H9 (cell line): ENCODE results near the gene TMEM250. TPM values are rescaled to one million over a fixed set of nuclear protein-coding genes. Genes with fewer than 3 reads are reported as not detected.

ENCODE experiments used
- DNase-seq: peaks from one replicate; pipeline ENCODE4 v3.0.0-alpha.2; 2017
- H2AFZ ChIP-seq: one replicate; pipeline ENCODE4 v1.6.1; 2013; ENCODE audit warnings: mild to moderate bottlenecking, low read length, control low read depth, moderate library complexity
- H2AK5ac ChIP-seq: 2 replicates; pipeline ENCODE4 v1.6.1; 2013; ENCODE audit warnings: low read length, control low read depth, mixed read lengths; ENCODE audit not compliant: insufficient read length
- H2BK120ac ChIP-seq: one replicate; pipeline ENCODE4 v1.6.1; 2013; ENCODE audit warnings: low read depth, mild to moderate bottlenecking, low read length, control low read depth, inconsistent platforms; ENCODE audit not compliant: poor library complexity, severe bottlenecking
- H2BK12ac ChIP-seq: 2 replicates; pipeline ENCODE4 v1.6.1; 2013; ENCODE audit warnings: low read length, control low read depth, mixed read lengths, low read depth; ENCODE audit not compliant: insufficient read length
- H2BK15ac ChIP-seq: 2 replicates; pipeline ENCODE4 v1.6.1; 2013; ENCODE audit warnings: low read depth, low read length, control low read depth
- H2BK20ac ChIP-seq: one replicate; pipeline ENCODE4 v1.6.1; 2013; ENCODE audit warnings: low read depth, mild to moderate bottlenecking, low read length, control low read depth, inconsistent platforms; ENCODE audit not compliant: poor library complexity, severe bottlenecking
- H2BK5ac ChIP-seq: 2 replicates; pipeline ENCODE4 v1.6.1; 2013; ENCODE audit warnings: low read length, control low read depth, mixed read lengths; ENCODE audit not compliant: insufficient read length
- H3K14ac ChIP-seq: 2 replicates; pipeline ENCODE4 v1.6.1; 2013; ENCODE audit warnings: low read length, control low read depth; ENCODE audit not compliant: insufficient read depth
- H3K18ac ChIP-seq: 2 replicates; pipeline ENCODE4 v1.6.1; 2013; ENCODE audit warnings: low read depth, mild to moderate bottlenecking, mixed read lengths, low read length, control low read depth; ENCODE audit not compliant: insufficient read length
- H3K23ac ChIP-seq: 2 replicates; pipeline ENCODE4 v1.6.1; 2013; ENCODE audit warnings: low read length, control low read depth, mixed read lengths, low read depth; ENCODE audit not compliant: insufficient read length
- H3K23me2 ChIP-seq: 2 replicates; pipeline ENCODE4 v1.6.1; 2013; ENCODE audit warnings: low read depth, mild to moderate bottlenecking, mixed read lengths, low read length, control low read depth; ENCODE audit not compliant: insufficient read length, poor library complexity, severe bottlenecking
- H3K27ac ChIP-seq: 2 replicates; pipeline ENCODE4 v1.5.1; 2013; ENCODE audit warnings: low read length, control low read depth, mixed read lengths, low read depth; ENCODE audit not compliant: insufficient read length
- H3K27me3 ChIP-seq: 2 replicates; pipeline ENCODE4 v1.6.1; 2013; ENCODE audit warnings: low read length, control low read depth, inconsistent platforms; ENCODE audit not compliant: insufficient read depth
- H3K4ac ChIP-seq: 2 replicates; pipeline ENCODE4 v1.6.1; 2013; ENCODE audit warnings: low read depth, mild to moderate bottlenecking, control low read depth, inconsistent platforms, low read length, moderate library complexity
- H3K4me1 ChIP-seq: 2 replicates; pipeline ENCODE4 v1.6.1; 2013; ENCODE audit warnings: low read length, control low read depth, inconsistent platforms; ENCODE audit not compliant: insufficient read depth
- H3K4me2 ChIP-seq: 2 replicates; pipeline ENCODE4 v1.6.1; 2013; ENCODE audit warnings: low read length, control low read depth, mixed read lengths; ENCODE audit not compliant: insufficient read length, insufficient read depth
- H3K56ac ChIP-seq: 2 replicates; pipeline ENCODE4 v1.6.1; 2013; ENCODE audit warnings: low read depth, mild to moderate bottlenecking, mixed read lengths, low read length, control low read depth; ENCODE audit not compliant: insufficient read length
- H3K79me1 ChIP-seq: 2 replicates; pipeline ENCODE4 v1.6.1; 2013; ENCODE audit warnings: low read depth, mild to moderate bottlenecking, moderate library complexity, low read length, control low read depth, inconsistent platforms; ENCODE audit not compliant: insufficient read depth, poor library complexity, severe bottlenecking
- H3K79me2 ChIP-seq: 2 replicates; pipeline ENCODE4 v1.6.1; 2013; ENCODE audit warnings: low read length, control low read depth, inconsistent platforms; ENCODE audit not compliant: insufficient read depth
- H3K9ac ChIP-seq: 2 replicates; pipeline ENCODE4 v1.6.1; 2013; ENCODE audit warnings: low read length, control low read depth, mixed read lengths; ENCODE audit not compliant: insufficient read length; ENCODE audit errors: extremely low read depth
- H3K9me3 ChIP-seq: one replicate; pipeline ENCODE4 v1.6.1; 2013; ENCODE audit warnings: low read depth, low read length, inconsistent platforms; ENCODE audit not compliant: control insufficient read depth
- H3T11ph ChIP-seq: one replicate; pipeline ENCODE4 v1.6.1; 2013; ENCODE audit warnings: mild to moderate bottlenecking, low read length, control low read depth, inconsistent platforms
- H4K20me1 ChIP-seq: one replicate; pipeline ENCODE4 v1.6.1; 2013; ENCODE audit not compliant: control insufficient read depth, insufficient read length, insufficient read depth
- H4K5ac ChIP-seq: 2 replicates; pipeline ENCODE4 v1.6.1; 2013; ENCODE audit warnings: low read depth, mild to moderate bottlenecking, mixed read lengths, low read length, control low read depth; ENCODE audit not compliant: insufficient read length
- H4K8ac ChIP-seq: replicated peaks from 2 replicates; pipeline ENCODE4 v1.6.1; 2013; ENCODE audit warnings: low read length, control low read depth, mixed read lengths, low read depth; ENCODE audit not compliant: insufficient read length
- H4K91ac ChIP-seq: 2 replicates; pipeline ENCODE4 v1.6.1; 2013; ENCODE audit warnings: low read depth, mild to moderate bottlenecking, moderate library complexity, mixed read lengths, low read length, control low read depth; ENCODE audit not compliant: insufficient read length
- H3K27ac Mint-ChIP-seq, 3 experiments: 2 replicates in 2 of 3; 3 replicates in 1 of 3; pipeline ENCODE4 v1.8.0; 2020 to 2021; ENCODE audit warnings: mixed read lengths in 3 of 3, mild to moderate bottlenecking in 1 of 3, moderate library complexity in 1 of 3
- H3K27me3 Mint-ChIP-seq: 2 replicates; pipeline ENCODE4 v1.8.0; 2021; ENCODE audit warnings: low read depth, mild to moderate bottlenecking, moderate library complexity, mixed read lengths
- H3K36me3 Mint-ChIP-seq, 3 experiments: 2 replicates in 2 of 3; 3 replicates in 1 of 3; pipeline ENCODE4 v1.8.0; 2020 to 2021; ENCODE audit warnings: low read depth in 3 of 3, mixed read lengths in 3 of 3; ENCODE audit not compliant: insufficient read depth in 1 of 3
- H3K4me1 Mint-ChIP-seq, 2 experiments: 2 replicates each; pipeline ENCODE4 v1.8.0; 2020; ENCODE audit warnings: mixed read lengths in 2 of 2
- H3K4me3 Mint-ChIP-seq, 2 experiments: 2 replicates in 1 of 2; 3 replicates in 1 of 2; pipeline ENCODE4 v1.8.0; 2020 to 2021; ENCODE audit warnings: mild to moderate bottlenecking in 2 of 2, mixed read lengths in 2 of 2, moderate library complexity in 1 of 2
- H3K9me3 Mint-ChIP-seq, 2 experiments: 2 replicates in 1 of 2; 3 replicates in 1 of 2; pipeline ENCODE4 v1.8.0; 2020; ENCODE audit warnings: mild to moderate bottlenecking in 2 of 2, mixed read lengths in 2 of 2, moderate library complexity in 1 of 2
- CTCF ChIP-seq: fragments of 200-600 bp; sonication (generic); conservative IDR thresholded peaks from 3 replicates; pipeline ENCODE4 v1.8.0; 2021; ENCODE audit warnings: antibody characterized with exemption, mild to moderate bottlenecking
- WGBS: extraction: QIAGEN DNeasy Blood & Tissue Kit; methylation state at CpG from one replicate; pipeline ENCODE4 v1.1.7; 2013; ENCODE audit warnings: missing lambda C conversion rate, low lambda C conversion rate, mixed read lengths; ENCODE audit not compliant: insufficient read length; ENCODE audit errors: extremely low coverage; 5-methylcytosine and 5-hydroxymethylcytosine counted together
- total RNA-seq: library from RNA; stranded (reverse); gene quantifications from 2 replicates; pipeline ENCODE4 v1.2.1, GENCODE V29; 2021

TMEM250 gene
- total RNA-seq, 1 experiment from 2014 or later, result 48.1 TPM

- no peak overlapping the region for H3T11ph ChIP-seq
- Mint-ChIP-seq H3K4me1 (peaks cover 13 to 28% of the 10 kb centered on the region in 2 experiments), H3K4me3 (no peak overlapping the region), H3K27me3 (no peaks in the 10 kb centered on the region), H3K36me3 (no peaks in the 10 kb centered on the region), H3K27ac (peak overlapping the region in 2 of 3 experiments; percentile 44 to 49; a peak in 1 of 7 replicates), H3K9me3 (no peaks in the 10 kb centered on the region)
- no peak overlapping the region for H3K14ac ChIP-seq
- no peak overlapping the region for H4K8ac ChIP-seq
- no peak overlapping the region for H3K18ac ChIP-seq
- no peak overlapping the region for H3K56ac ChIP-seq
- no peak overlapping the region for H3K27ac ChIP-seq
- TF ChIP-seq CTCF, result no peak
- no peak overlapping the region for H3K4ac ChIP-seq
- H2BK5ac ChIP-seq, result no peak overlapping the region
- H3K23ac ChIP-seq, result no peak overlapping the region
- H3K79me2 ChIP-seq, result no peaks in the 10 kb centered on the region; the same call in 1 of the 2 replicates
- H3K4me2 ChIP-seq, result no peak overlapping the region
- no peaks in the 10 kb centered on the region for H3K27me3 ChIP-seq
- no peaks in the 10 kb centered on the region for H4K20me1 ChIP-seq
- H2BK120ac ChIP-seq, result no peak overlapping the region
- WGBS, result no CpG with 5 or more reads among the region's 24 CpGs
- DNase-seq, result peak; percentile 30
- no peak overlapping the region for H4K5ac ChIP-seq
- H2BK20ac ChIP-seq, result no peak overlapping the region
- no peak overlapping the region for H4K91ac ChIP-seq
- H2AK5ac ChIP-seq, result no peak overlapping the region
- no peaks in the 10 kb centered on the region for H3K9me3 ChIP-seq
- H2AFZ ChIP-seq, result no peak overlapping the region
- H2BK12ac ChIP-seq, result no peak overlapping the region
- no peaks in the 10 kb centered on the region for H3K79me1 ChIP-seq
- H2BK15ac ChIP-seq, result no peak overlapping the region
- no peaks in the 10 kb centered on the region for H3K4me1 ChIP-seq
- H3K9ac ChIP-seq, result no peak overlapping the region
- H3K23me2 ChIP-seq, result no peaks in the 10 kb centered on the region
Measured at GRCh38 chr9:136086213-136086881, 32.3 kb downstream of the TMEM250 start.
